SK-N-SH treated with all-trans-retinoic acid at 6 μM for 48 hours (cell line): ENCODE measurements around the gene NFATC3.

Experiments used
- ATAC-seq: fragments of 200-7000 bp; cut with Tn5 transposase; 3 replicates; pipeline ENCODE4 v1.9.1; 2020; ENCODE audit warnings: mild to moderate bottlenecking, moderate library complexity
- ARNTL ChIP-seq: fragments of 450-650 bp; formaldehyde crosslinking; IDR thresholded peaks from 2 replicates; pipeline ENCODE4 v1.5.0; 2020; ENCODE audit warnings: low read depth, mild to moderate bottlenecking, moderate library complexity, borderline replicate concordance
- BACH2 ChIP-seq: fragments of 250-450 bp; sonication (Bioruptor Pico); IDR thresholded peaks from 2 replicates; pipeline ENCODE4 v1.9.0; 2021; ENCODE audit warnings: mild to moderate bottlenecking, borderline replicate concordance
- CREB5 ChIP-seq: fragments of 250-450 bp; sonication (Bioruptor Pico); IDR thresholded peaks from 2 replicates; pipeline ENCODE4 v1.5.1; 2020; ENCODE audit warnings: low read depth, mild to moderate bottlenecking, moderate library complexity
- CSDC2 ChIP-seq: fragments of 250-450 bp; sonication (Bioruptor Pico); IDR thresholded peaks from 2 replicates; pipeline ENCODE4 v1.5.0; 2020; ENCODE audit warnings: mild to moderate bottlenecking, moderate library complexity
- ESRRG ChIP-seq: fragments of 250-450 bp; sonication (Bioruptor Pico); IDR thresholded peaks from 2 replicates; pipeline ENCODE4 v1.6.1; 2021; ENCODE audit warnings: mild to moderate bottlenecking
- GLIS3 ChIP-seq: fragments of 250-450 bp; sonication (Bioruptor Pico); IDR thresholded peaks from 2 replicates; pipeline ENCODE4 v1.5.0; 2020; ENCODE audit warnings: mild to moderate bottlenecking, moderate library complexity
- ISL1 ChIP-seq: fragments of 250-450 bp; sonication (Bioruptor Pico); IDR thresholded peaks from 2 replicates; pipeline ENCODE4 v2.1.2; 2022; ENCODE audit warnings: mild to moderate bottlenecking, moderate library complexity
- OSR1 ChIP-seq: fragments of 250-450 bp; sonication (Bioruptor Pico); IDR thresholded peaks from 2 replicates; pipeline ENCODE4 v1.8.0; 2022; ENCODE audit warnings: moderate library complexity, mild to moderate bottlenecking, inconsistent platforms
- PATZ1 ChIP-seq: fragments of 250-450 bp; sonication (Bioruptor Pico); IDR thresholded peaks from 2 replicates; pipeline ENCODE4 v1.8.0; 2020; ENCODE audit warnings: mild to moderate bottlenecking, moderate library complexity, borderline replicate concordance
- POU6F1 ChIP-seq: fragments of 250-450 bp; sonication (Bioruptor Pico); IDR thresholded peaks from 2 replicates; pipeline ENCODE4 v1.8.0; 2021; ENCODE audit warnings: low read depth, mild to moderate bottlenecking, moderate library complexity, borderline replicate concordance
- PPARA ChIP-seq: fragments of 250-450 bp; sonication (Bioruptor Pico); IDR thresholded peaks from 2 replicates; pipeline ENCODE4 v1.5.0; 2020; ENCODE audit warnings: mild to moderate bottlenecking, borderline replicate concordance
- RARB ChIP-seq: fragments of 250-450 bp; sonication (Bioruptor Pico); IDR thresholded peaks from 2 replicates; pipeline ENCODE4 v1.8.0; 2021; ENCODE audit warnings: mild to moderate bottlenecking, moderate library complexity
- SNAI2 ChIP-seq: fragments of 250-450 bp; sonication (Bioruptor Pico); IDR thresholded peaks from 2 replicates; pipeline ENCODE4 v1.5.0; 2020; ENCODE audit warnings: mild to moderate bottlenecking, moderate library complexity
- TCF4 ChIP-seq: fragments of 250-450 bp; sonication (Bioruptor Pico); IDR thresholded peaks from 2 replicates; pipeline ENCODE4 v1.8.0; 2021; ENCODE audit warnings: mild to moderate bottlenecking, moderate library complexity, borderline replicate concordance
- TOX ChIP-seq: fragments of 250-450 bp; sonication (Bioruptor Pico); IDR thresholded peaks from 2 replicates; pipeline ENCODE4 v1.8.0; 2021; ENCODE audit warnings: mild to moderate bottlenecking, moderate library complexity, borderline replicate concordance
- TSHZ2 ChIP-seq: fragments of 250-450 bp; sonication (Bioruptor Pico); IDR thresholded peaks from 2 replicates; pipeline ENCODE4 v1.5.0; 2020; ENCODE audit warnings: mild to moderate bottlenecking, moderate library complexity
- ZC3H10 ChIP-seq: fragments of 250-450 bp; sonication (Bioruptor Pico); IDR thresholded peaks from 2 replicates; pipeline ENCODE4 v1.5.1; 2021; ENCODE audit warnings: mild to moderate bottlenecking, moderate library complexity
- ZFP3 ChIP-seq: fragments of 250-450 bp; sonication (Bioruptor Pico); IDR thresholded peaks from 2 replicates; pipeline ENCODE4 v1.5.0; 2020; ENCODE audit warnings: mild to moderate bottlenecking, moderate library complexity
- ZFP30 ChIP-seq: fragments of 450-650 bp; formaldehyde crosslinking; IDR thresholded peaks from 2 replicates; pipeline ENCODE4 v1.5.0; 2022; ENCODE audit warnings: mild to moderate bottlenecking, moderate library complexity
- ZNF565 ChIP-seq: fragments of 450-650 bp; formaldehyde crosslinking; conservative IDR thresholded peaks from 2 replicates; pipeline ENCODE4 v1.5.0; 2020; ENCODE audit warnings: low read depth, mild to moderate bottlenecking, moderate library complexity
- ZNF70 ChIP-seq: fragments of 450-650 bp; formaldehyde crosslinking; IDR thresholded peaks from 2 replicates; pipeline ENCODE4 v1.5.0; 2020; ENCODE audit warnings: mild to moderate bottlenecking, moderate library complexity
- ZNF8 ChIP-seq: fragments of 450-650 bp; formaldehyde crosslinking; IDR thresholded peaks from 2 replicates; pipeline ENCODE4 v1.5.0; 2020; ENCODE audit warnings: mild to moderate bottlenecking, moderate library complexity

Gene NFATC3

GRCh38 chr16:68246121-68246520 lies 161.0 kb downstream of the NFATC3 start:
- TF ChIP-seq PPARA (CRISPR knock-in tag), result no peak
- no peak for TF ChIP-seq ZFP30 (CRISPR knock-in tag)
- TF ChIP-seq ZC3H10 (CRISPR knock-in tag), result no peak
- no peak for TF ChIP-seq OSR1 (CRISPR knock-in tag)
- TF ChIP-seq TSHZ2 (CRISPR knock-in tag), result no peak
- TF ChIP-seq ZNF565 (CRISPR knock-in tag), result no peak

GRCh38 chr16:68246666-68247065 lies 161.5 kb downstream of the NFATC3 start:
- no peak for ATAC-seq

More at GRCh38 chr16:68246121-68246520, 161.0 kb downstream of the NFATC3 start:
- ATAC-seq, result no peak

GRCh38 chr16:68247400-68247799 lies 162.2 kb downstream of the NFATC3 start:
- ATAC-seq, result no peak
- TF ChIP-seq ISL1 (no peak), POU6F1 (CRISPR knock-in tag) (no peak), ESRRG (CRISPR knock-in tag) (no peak), TCF4 (CRISPR knock-in tag) (no peak), ZNF70 (CRISPR knock-in tag) (no peak), ZFP3 (CRISPR knock-in tag) (no peak), TOX (CRISPR knock-in tag) (no peak), SNAI2 (no peak), PATZ1 (CRISPR knock-in tag) (no peak)

More at GRCh38 chr16:68246666-68247065, 161.5 kb downstream of the NFATC3 start:
- TF ChIP-seq ZC3H10 (CRISPR knock-in tag) (no peak), ZFP30 (CRISPR knock-in tag) (no peak), POU6F1 (CRISPR knock-in tag) (no peak)

- ATAC-seq, result no peak
- TF ChIP-seq TCF4 (CRISPR knock-in tag) (no peak), OSR1 (CRISPR knock-in tag) (no peak), TOX (CRISPR knock-in tag) (no peak), ZNF70 (CRISPR knock-in tag) (no peak), ZFP30 (CRISPR knock-in tag) (no peak), ESRRG (CRISPR knock-in tag) (no peak), PATZ1 (CRISPR knock-in tag) (no peak), BACH2 (CRISPR knock-in tag) (no peak), TSHZ2 (CRISPR knock-in tag) (no peak), GLIS3 (CRISPR knock-in tag) (no peak), SNAI2 (no peak), RARB (CRISPR knock-in tag) (no peak), CSDC2 (CRISPR knock-in tag) (no peak), ARNTL (CRISPR knock-in tag) (no peak), ZFP3 (CRISPR knock-in tag) (no peak), ZC3H10 (CRISPR knock-in tag) (no peak), ZNF8 (CRISPR knock-in tag) (no peak), CREB5 (CRISPR knock-in tag) (no peak)
These were observed 162.8 kb downstream of the NFATC3 start for GRCh38 chr16:68247932-68248331.
